Activated CD4-positive, CD25-positive, alpha-beta regulatory T cell (primary cell): Measurements from ENCODE around the gene TMEM86B.
"Not testable (repeated sequence)": the region's sequence is repeated elsewhere in the genome, so short reads cannot be mapped to it uniquely, and the experiment has no call there.

Experiments
- DNase-seq, 4 experiments: peaks; one replicate each; lab custom pipeline; 2025; lab: John Stamatoyannopoulos, UW

TMEM86B gene

GRCh38 chr19:55241935-55242464, 13.4 kb upstream of the TMEM86B start:
- no peak for DNase-seq

DNA sequence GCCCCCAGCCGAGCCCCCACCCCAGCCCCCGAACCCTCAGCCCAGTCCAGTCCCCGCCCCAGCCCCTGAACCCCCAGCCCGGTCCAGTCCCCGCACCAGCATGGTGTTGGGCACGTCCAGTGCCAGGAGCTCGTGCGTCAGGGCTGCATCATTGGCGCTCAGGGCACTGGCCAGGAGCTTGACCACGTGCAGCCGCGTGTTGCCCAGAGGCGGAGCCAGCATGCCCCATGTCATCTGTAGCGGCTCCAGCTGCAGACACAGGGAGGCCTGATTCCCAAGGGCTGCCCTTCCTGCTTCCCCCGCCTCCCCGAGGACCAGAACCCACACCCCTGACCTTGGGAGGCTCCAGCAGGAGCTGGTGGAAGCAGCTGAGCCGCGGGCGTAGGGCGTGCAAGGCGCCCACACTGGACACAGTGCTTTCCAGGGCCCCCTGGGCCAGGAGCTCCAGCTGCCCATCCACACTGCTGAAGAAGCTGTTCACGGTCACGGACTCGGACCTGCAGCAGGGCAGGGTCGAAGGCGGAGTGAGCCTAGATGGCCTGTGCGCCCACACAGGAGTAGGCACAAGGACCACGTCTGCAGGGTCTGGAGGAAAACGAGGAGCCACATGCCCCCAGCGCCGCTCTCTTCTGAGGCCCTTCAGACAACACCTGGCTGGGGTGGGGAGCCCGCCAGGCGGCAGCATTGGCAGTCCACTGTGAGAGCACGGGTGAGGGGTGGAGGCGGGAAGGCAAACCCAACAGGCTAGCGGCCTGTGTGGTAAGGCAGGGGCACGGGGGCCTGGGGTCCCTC, 12.8 kb upstream of the TMEM86B start:
- DNase-seq, result no peak

GRCh38 chr19:55240713-55241020, 12.1 kb upstream of the TMEM86B start:
- no peak for DNase-seq

DNA sequence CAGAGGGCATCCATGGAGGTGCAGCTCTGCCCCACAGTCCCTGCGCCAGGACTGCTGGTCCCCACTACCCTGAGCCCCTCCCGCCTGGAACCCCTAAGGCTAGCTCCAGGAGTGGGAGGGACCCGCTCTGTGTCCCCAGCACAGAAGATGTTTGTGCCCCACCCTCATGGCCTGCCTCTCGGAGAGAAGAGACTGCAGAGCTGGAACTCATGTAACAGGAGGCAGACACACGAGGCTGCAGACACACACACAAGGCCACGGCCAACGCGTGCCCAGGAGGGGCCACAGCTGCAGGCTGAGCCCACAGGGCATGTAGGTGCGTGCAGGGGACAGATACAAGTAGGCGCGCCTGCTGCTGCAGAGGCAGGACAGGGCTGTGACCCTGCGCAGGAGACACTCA, 10.4 kb upstream of the TMEM86B start:
- no peak for DNase-seq

- DNase-seq, result no peak
These were observed 9.5 kb upstream of the TMEM86B start for GRCh38 chr19:55238030-55238429.

DNA sequence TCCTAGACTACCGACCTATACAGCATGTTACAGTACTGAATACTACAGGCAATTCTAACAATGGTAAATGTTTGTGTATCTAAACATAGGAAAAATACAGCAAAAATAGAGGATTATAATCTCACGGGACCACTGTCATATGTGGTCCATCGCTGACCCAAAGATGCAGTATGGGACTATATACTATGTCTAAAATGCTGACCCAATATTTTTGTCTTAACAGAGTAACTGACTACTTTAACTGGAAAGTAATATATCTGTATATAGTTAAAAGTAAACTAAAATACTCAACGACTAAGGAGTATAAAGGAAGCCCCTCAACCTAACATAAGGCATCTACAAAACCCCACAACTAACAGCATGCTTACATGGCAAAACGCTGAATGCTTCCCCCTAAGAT, 4.4 kb upstream of the TMEM86B start:
- no peak for DNase-seq

GRCh38 chr19:55232286-55232602, 3.7 kb upstream of the TMEM86B start:
- no peak for DNase-seq

GRCh38 chr19:55231391-55232285, 3.1 kb upstream of the TMEM86B start:
- DNase-seq, result no peak

DNA sequence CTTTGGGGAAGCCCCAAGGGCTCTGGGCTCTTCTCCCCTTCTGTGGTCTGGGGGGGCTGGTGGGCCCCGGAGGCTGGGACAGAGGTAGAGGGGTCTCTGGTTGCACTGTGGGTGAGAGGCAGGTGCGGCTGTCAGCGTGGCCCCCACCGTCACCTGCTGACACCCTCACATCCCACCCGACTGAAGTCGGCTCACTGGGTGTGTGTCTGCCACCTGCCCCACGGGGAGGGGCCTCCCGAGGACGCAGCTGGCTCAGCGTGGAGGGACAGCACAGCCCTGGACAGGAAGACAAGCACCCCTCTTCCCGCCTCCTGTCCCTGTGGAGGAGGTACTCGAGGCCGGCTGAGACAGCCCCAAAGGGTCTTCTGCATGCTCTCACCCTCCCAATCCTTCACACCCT, 2.2 kb upstream of the TMEM86B start:
- DNase-seq, result no peak

DNA sequence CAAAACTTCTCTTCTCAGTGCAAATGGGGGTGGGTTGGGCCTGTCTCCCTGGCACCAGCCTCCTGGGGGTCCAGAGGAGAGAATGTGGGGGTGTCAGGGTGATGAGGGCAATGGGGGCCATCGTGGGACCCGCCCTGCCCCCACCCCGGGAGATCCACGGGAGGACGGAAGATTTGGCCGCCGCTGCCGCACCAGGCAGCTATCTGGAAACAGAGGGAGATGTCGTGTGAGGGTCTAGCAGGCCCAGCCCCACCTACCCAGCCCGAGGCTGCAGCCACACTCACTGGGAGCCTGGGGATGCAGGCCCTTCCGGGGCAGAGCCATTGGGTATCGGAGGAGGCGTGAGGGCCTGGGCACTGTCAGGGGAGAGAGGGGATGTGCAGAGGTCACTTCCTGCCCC, 1.8 kb upstream of the TMEM86B start:
- DNase-seq, result no peak

- DNase-seq, result no peak
These were observed 1.2 kb upstream of the TMEM86B start for GRCh38 chr19:55229789-55230182.

DNA sequence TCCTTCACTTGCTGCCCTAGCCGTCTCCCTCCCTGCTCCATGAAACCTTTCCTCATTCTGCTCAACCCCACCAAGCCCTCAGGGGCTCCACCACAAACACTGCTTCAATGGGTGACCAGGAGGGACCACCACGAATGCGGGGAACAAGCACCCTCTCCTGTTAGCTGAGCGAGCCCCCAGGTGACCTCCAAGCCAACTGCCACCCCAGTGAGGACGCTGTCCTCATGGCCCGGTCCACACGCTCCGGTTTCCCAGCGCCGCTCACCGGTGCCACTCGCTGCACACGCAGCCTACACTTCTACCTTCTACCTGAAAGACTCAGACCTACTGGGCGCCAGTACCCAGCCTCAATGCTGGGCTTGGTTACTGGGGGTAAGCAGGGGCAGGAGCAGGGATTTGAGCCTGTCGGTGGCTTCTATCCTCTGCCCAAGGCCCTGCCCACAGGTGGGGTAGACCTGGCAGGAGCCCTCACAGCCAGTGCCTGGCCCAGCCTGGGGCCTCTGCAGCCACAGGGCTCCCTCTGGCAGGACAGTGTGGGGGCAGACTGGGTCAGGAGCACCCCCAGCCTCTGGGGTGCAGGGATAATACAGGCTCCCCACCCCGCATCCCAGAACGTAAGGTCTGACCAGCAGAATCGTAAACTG, 704 bp upstream of the TMEM86B start:
- DNase-seq, result no peak

DNA sequence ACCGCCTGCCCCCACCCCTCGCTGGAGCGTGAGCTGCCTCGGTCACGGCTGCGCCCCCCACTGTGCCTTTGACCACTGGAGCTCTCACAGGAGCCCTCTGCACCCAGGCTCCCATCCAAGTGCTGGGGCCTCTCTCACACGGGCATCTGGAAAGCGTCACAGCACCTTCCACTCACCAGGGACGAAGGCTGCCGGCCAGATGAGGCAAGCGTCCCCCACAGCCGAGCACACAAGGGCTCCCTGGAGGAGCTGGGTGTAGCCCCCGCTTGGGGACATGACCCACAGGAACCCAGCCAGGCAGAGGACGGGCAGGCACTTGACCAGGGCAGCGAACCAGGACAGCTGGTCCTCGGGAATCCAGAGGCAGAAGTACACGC, 560 bp downstream of the TMEM86B start:
- DNase-seq, result no peak

GRCh38 chr19:55227241-55228014, 1.1 kb downstream of the TMEM86B start:
- DNase-seq, result no peak

- no peak for DNase-seq
These were observed 1.8 kb downstream of the TMEM86B start for GRCh38 chr19:55226788-55227187.

DNA sequence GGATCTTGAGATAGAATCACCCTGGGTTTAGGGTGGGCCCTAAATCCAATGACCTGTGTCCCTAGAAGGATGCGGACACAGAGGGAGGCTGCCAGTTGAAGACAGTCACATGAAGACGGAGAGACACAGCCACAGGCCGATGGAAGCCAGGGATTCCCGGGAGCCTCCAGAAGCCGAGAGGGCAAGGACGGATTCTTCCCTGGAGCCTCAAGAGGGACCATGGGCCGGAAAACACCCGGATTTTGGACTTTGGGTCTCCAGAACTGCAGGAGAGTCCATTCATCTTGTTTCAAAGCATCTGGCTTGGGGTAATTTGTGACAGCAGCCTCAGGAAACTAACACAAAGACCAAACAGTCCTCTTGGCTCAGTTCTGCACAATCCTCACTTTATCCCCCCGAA, 2.3 kb downstream of the TMEM86B start:
- no peak for DNase-seq

- DNase-seq, result no peak
These were observed 3.1 kb downstream of the TMEM86B start for GRCh38 chr19:55225415-55225958.

DNA sequence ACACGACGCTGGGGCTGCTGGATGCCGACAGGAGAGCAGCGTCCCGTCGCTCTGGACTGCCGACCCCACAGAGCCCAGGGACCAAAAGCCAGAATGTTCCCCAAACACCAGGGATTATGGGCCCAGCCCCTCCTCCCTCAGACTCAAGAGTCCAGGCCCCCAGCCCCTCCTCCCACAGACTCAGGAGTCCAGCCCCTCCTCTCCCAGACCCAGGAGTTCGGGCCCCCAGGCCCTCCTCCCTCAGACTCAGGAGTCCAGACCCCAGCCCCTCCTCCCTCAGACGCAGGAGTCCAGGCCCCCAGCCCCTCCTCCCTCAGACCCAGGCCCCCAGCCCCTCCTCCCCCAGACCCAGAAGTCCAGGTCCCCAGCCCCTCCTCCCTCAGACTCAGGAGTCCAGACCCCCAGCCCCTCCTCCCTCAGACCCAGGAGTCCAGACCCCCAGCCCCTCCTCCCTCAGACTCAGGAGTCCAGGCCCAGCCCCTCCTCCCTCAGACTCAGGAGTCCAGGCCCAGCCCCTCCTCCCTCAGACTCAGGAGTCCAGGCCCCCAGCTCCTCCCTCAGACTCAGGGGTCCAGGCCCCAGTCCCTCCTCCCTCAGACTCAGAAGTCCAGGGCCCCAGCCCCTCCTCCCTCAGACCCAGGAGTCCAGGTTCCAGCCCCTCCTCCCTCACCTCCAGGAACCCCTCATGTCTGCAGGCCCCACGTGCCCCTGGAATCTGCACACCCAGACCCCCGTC, 3.7 kb downstream of the TMEM86B start:
- not testable (repeated sequence) for DNase-seq

GRCh38 chr19:55224038-55224665, 4.4 kb downstream of the TMEM86B start:
- no peak for DNase-seq

- DNase-seq, result no peak
These were observed 5.1 kb downstream of the TMEM86B start for GRCh38 chr19:55223291-55224037.
